GM12801 (cell line): ENCODE results near the gene KCNG2.

Experiments
- TF ChIP-seq, protein P1 (sequence below): IDR thresholded peaks from one replicate; pipeline ENCODE4 v1.5.1; 2011; ENCODE audit warnings: control low read depth; ENCODE audit not compliant: insufficient read length; ENCODE audit errors: extremely low read depth

Gene KCNG2

DNA sequence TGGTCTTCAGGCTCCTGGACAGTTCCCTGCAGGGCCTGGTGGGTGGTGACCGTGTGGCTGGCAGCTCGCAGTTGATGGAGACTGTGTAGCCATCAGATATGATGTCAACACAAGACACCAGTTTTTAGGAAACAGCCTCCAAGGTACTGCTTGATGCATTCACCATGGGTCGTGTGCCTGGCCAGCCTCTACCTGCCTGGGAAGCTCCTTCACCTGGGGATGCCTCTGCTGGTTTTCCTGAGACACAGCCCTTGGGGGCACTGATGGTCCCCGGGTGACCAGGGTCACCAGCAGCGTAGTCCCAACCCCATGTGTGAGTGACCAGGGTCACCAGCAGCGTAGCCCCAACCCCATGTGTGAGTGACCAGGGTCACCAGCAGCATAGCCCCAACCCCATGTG lies 33.6 kb upstream of the KCNG2 start:
- TF ChIP-seq, protein P1, sequence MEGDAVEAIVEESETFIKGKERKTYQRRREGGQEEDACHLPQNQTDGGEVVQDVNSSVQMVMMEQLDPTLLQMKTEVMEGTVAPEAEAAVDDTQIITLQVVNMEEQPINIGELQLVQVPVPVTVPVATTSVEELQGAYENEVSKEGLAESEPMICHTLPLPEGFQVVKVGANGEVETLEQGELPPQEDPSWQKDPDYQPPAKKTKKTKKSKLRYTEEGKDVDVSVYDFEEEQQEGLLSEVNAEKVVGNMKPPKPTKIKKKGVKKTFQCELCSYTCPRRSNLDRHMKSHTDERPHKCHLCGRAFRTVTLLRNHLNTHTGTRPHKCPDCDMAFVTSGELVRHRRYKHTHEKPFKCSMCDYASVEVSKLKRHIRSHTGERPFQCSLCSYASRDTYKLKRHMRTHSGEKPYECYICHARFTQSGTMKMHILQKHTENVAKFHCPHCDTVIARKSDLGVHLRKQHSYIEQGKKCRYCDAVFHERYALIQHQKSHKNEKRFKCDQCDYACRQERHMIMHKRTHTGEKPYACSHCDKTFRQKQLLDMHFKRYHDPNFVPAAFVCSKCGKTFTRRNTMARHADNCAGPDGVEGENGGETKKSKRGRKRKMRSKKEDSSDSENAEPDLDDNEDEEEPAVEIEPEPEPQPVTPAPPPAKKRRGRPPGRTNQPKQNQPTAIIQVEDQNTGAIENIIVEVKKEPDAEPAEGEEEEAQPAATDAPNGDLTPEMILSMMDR, result no peak

DNA sequence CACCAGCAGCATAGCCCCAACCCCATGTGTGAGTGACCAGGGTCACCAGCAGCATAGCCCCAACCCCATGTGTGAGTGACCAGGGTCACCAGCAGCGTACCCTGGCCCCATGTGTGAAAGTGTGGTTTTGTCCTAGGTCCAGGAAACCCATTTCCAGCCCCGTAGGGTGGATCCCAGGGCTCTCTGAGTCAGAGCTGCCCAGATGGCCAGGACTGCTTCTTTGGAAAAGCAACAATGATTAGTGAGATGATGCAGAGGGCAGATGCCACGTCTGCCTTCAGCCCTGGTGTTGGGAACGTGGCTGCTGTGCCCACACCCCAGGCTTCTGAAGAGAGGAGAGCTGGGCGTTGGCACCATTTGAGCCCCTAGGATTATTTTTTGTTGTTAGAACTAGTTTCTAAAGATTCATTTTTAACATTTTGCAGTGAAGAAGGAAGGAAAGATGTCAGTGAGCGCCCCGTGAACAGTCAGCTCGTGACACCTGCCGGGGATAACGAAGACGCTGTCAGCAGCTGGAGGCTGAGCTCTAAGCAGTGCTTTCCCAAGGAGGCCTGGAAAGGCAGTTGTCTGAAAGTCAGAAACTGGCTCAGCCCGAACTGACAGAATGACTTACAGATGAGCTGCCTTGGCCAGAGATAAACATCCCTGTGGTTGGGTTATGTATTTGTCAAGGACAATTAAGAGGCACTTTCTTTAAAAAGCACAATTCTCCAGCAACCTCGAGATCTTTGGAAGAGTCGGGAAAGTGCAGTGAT lies 32.1 kb upstream of the KCNG2 start:
- TF ChIP-seq, protein P1, result no peak

- TF ChIP-seq, protein P1, result no peak
These were observed 31.4 kb upstream of the KCNG2 start for GRCh38 chr18:79766308-79766707.

GRCh38 chr18:79768745-79769144 lies 29.0 kb upstream of the KCNG2 start:
- TF ChIP-seq, protein P1, result no peak

DNA sequence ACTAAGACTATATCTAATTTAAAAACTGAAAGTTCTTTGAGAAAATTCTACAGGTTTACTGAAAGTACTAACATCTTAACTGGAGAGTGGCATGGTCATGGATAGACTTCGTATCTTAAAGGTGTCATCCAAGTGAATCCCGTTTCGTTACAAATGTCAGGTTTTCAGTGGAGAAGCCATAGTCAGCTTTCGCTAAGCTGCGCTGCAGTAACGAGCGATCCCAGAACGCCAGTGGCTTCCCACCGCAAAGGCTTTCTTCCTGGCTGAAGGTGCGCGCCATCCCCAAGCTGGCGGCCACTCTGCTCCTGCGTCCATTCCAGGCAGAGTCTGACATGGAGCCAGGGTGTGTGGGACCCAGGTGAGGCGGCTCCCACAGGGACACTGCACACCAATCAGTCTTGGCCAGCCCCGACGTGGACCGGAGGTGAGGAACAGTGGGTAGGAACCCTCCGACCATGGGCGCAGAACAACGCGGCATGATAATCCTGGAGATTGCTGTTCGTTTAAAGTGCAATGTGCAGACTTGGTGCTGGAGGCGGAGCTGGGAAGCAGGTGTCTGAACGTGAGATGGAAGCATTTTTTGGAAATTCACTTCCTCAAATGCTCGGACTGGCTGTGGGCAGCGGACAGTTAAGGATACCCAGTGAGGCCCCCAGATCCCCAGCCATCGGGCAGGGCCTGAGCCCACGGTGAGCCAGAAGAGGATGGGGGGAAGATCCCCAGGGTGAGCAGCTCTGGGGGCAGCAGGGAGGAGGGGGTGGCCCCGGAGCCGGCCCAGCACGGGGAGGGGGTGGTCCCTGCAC lies 27.8 kb upstream of the KCNG2 start:
- TF ChIP-seq, protein P1, result no peak

DNA sequence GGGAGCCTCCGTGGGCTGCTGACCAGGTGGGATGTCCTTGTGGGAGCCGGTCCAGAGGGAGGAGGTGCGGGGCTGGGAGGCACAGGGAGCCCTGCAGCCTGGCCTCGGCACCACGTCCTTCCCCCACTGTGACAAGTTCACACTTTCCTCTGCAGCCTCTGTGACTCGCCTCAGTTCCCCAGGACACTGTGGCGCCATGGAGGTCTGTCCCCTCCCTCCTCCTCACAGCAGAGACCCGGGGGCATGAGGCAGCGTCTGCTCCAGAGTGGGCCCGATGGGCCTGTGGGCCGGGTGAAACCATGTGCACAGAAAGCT lies 27.3 kb upstream of the KCNG2 start:
- TF ChIP-seq, protein P1, result no peak

DNA sequence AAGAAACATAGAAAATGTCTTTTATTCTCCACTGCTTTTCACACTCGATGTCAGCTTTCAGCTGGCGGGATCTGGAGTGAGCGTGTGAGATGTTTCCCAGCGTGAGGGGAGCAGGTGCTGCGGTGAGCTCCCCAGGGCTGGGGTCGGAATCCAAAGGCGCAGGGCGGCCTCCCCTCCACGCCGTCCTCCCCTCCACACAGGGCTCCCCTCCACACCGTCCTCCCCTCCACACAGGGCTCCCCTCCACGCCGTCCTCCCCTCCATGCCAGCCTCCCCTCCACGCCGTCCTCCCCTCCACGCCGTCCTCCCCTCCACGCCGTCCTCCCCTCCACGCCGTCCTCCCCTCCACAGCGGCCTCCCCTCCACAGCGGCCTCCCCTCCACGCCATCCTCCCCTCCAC lies 26.9 kb upstream of the KCNG2 start:
- TF ChIP-seq, protein P1, result no peak
